RWPE2 (cell line): Measurements from ENCODE around the gene MKX.

Experiments
- ATAC-seq: fragments of 200-7000 bp; cut with Tn5 transposase; 3 replicates; pipeline ENCODE4 v1.9.1; 2021; ENCODE audit warnings: low read depth
- DNase-seq: peaks from one replicate; pipeline ENCODE4 v3.0.0-alpha.2; 2020; ENCODE audit warnings: low spot score
- H3K27ac ChIP-seq: fragments of 450-650 bp; 2 replicates; pipeline ENCODE4 v1.5.1; 2017; ENCODE audit warnings: mild to moderate bottlenecking; ENCODE audit not compliant: poor library complexity, severe bottlenecking
- H3K27me3 ChIP-seq: fragments of 250-450 bp; sonication (Bioruptor Pico); 2 replicates; pipeline ENCODE4 v1.5.1; 2021; ENCODE audit warnings: mild to moderate bottlenecking, moderate library complexity; ENCODE audit not compliant: insufficient read depth, poor library complexity, severe bottlenecking
- H3K36me3 ChIP-seq: fragments of 250-450 bp; sonication (Bioruptor Pico); 2 replicates; pipeline ENCODE4 v1.5.1; 2020; ENCODE audit warnings: low read depth, mild to moderate bottlenecking, moderate library complexity
- H3K4me1 ChIP-seq: fragments of 250-450 bp; sonication (Bioruptor Pico); 2 replicates; pipeline ENCODE4 v1.5.1; 2021; ENCODE audit warnings: mild to moderate bottlenecking, moderate library complexity; ENCODE audit not compliant: insufficient read depth, poor library complexity, severe bottlenecking
- H3K4me3 ChIP-seq: fragments of 250-450 bp; sonication (Bioruptor Pico); 2 replicates; pipeline ENCODE4 v1.5.1; 2021; ENCODE audit warnings: mild to moderate bottlenecking, moderate library complexity; ENCODE audit not compliant: severe bottlenecking
- H3K9me3 ChIP-seq: fragments of 250-450 bp; sonication (Bioruptor Pico); 2 replicates; pipeline ENCODE4 v1.5.1; 2021; ENCODE audit warnings: mild to moderate bottlenecking, moderate library complexity; ENCODE audit not compliant: severe bottlenecking
- TF ChIP-seq, protein P1 (sequence below): fragments of 450-650 bp; IDR thresholded peaks from one replicate; pipeline ENCODE4 v1.5.1; 2017; ENCODE audit warnings: mild to moderate bottlenecking, moderate library complexity; ENCODE audit not compliant: poor library complexity, severe bottlenecking

The MKX gene

GRCh38 chr10:27635699-27636270 lies 109.8 kb downstream of the MKX start:
- H3K27me3 ChIP-seq: no peaks in the 10 kb centered on the region
- H3K27ac ChIP-seq: no peak overlapping the region
- no peaks in the 10 kb centered on the region for H3K9me3 ChIP-seq
- no peaks in the 10 kb centered on the region for H3K36me3 ChIP-seq
- ATAC-seq: no peak
- H3K4me3 ChIP-seq: no peak overlapping the region
- H3K4me1 ChIP-seq: no peaks in the 10 kb centered on the region
- DNase-seq: no peak
- TF ChIP-seq, protein P1, sequence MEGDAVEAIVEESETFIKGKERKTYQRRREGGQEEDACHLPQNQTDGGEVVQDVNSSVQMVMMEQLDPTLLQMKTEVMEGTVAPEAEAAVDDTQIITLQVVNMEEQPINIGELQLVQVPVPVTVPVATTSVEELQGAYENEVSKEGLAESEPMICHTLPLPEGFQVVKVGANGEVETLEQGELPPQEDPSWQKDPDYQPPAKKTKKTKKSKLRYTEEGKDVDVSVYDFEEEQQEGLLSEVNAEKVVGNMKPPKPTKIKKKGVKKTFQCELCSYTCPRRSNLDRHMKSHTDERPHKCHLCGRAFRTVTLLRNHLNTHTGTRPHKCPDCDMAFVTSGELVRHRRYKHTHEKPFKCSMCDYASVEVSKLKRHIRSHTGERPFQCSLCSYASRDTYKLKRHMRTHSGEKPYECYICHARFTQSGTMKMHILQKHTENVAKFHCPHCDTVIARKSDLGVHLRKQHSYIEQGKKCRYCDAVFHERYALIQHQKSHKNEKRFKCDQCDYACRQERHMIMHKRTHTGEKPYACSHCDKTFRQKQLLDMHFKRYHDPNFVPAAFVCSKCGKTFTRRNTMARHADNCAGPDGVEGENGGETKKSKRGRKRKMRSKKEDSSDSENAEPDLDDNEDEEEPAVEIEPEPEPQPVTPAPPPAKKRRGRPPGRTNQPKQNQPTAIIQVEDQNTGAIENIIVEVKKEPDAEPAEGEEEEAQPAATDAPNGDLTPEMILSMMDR: no peak

DNA sequence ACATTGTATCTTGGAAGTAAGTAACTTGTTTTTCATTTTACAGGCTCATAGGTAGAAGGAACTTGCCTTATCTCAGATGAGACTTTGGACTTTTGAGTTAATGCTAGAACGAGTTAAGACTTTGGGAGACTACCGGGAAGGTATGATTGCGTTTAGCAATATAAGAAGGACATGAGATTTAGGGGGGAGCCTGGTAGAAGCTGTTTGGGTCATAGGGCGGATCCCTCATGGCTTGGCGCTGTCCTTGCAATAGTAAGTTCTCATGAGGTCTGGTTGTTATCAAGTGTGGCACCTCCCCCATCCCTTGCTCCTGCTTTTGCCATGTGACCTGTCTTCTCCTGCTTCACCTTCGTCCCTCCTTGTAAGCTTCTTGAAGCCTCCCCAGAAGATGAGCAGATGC lies 110.3 kb downstream of the MKX start:
- TF ChIP-seq, protein P1: no peak
- H3K36me3 ChIP-seq: no peaks in the 10 kb centered on the region
- ATAC-seq: no peak
- no peak overlapping the region for H3K4me3 ChIP-seq
- no peaks in the 10 kb centered on the region for H3K9me3 ChIP-seq
- no peak for DNase-seq
- no peaks in the 10 kb centered on the region for H3K4me1 ChIP-seq
- H3K27ac ChIP-seq: no peak overlapping the region
- no peaks in the 10 kb centered on the region for H3K27me3 ChIP-seq

GRCh38 chr10:27628621-27629020 lies 117.0 kb downstream of the MKX start:
- Histone ChIP-seq H3K36me3 (no peaks in the 10 kb centered on the region), H3K4me3 (no peak overlapping the region), H3K4me1 (no peaks in the 10 kb centered on the region), H3K27me3 (no peaks in the 10 kb centered on the region), H3K27ac (no peak overlapping the region), H3K9me3 (no peaks in the 10 kb centered on the region)
- ATAC-seq (no peak), DNase-seq (no peak)
- TF ChIP-seq, protein P1: no peak

GRCh38 chr10:27626890-27627289 lies 118.7 kb downstream of the MKX start:
- ATAC-seq: no peak
- no peaks in the 10 kb centered on the region for H3K36me3 ChIP-seq

More at GRCh38 chr10:27626890-27627289, 118.7 kb downstream of the MKX start:
- DNase-seq: no peak
- TF ChIP-seq, protein P1: no peak
- no peaks in the 10 kb centered on the region for H3K4me1 ChIP-seq
- H3K4me3 ChIP-seq: no peak overlapping the region
- H3K27ac ChIP-seq: no peak overlapping the region
- H3K9me3 ChIP-seq: no peaks in the 10 kb centered on the region
- H3K27me3 ChIP-seq: no peaks in the 10 kb centered on the region
